NCI-H2107 treated with DMSO at 0.1 percent for 48 hours (cell line): ENCODE measurements around the gene PREX1.

Experiments used
- DNase-seq: peaks from one replicate; lab custom pipeline; 2025; ENCODE audit not compliant: unreplicated experiment; lab: John Stamatoyannopoulos, UW

PREX1 gene

DNA sequence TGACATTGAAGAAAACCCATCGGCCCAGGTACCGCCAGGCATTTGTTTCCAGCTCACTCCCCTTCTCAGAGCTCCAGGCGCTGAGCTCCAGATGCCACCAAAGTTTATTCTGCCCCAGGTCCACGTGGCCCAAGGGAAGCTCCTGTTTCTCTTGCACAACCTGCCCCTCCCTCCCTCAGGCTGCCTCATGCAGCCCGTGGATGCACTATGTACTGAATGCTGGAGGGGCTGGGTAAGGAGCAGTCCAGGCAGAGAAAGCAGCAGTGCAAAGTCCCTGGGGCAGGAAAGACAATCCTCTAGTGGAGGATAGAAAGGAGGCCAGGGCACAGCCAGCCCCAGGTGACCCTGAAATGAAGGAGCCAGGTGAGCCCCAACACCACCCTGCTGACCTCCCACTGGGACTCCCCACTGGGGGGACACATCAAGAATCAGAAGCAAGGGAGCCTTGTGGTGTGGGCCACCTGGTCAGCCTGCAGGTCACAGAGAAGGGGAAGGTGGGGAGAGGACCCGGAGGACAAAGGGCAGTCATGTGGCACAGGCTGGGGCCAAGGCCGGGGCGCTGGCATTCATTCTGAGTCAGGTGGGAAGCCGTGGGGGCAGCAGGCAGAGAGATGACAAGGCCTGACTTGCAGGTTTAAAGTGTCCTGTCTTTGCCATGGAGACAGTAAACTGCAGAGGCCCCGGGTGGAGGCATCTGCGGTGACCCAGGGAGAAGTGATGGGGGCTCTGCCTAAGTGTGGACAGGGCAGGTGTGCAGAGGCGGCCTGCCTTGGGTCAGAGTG is 230.1 kb downstream of the PREX1 start:
- DNase-seq, result no peak

DNA sequence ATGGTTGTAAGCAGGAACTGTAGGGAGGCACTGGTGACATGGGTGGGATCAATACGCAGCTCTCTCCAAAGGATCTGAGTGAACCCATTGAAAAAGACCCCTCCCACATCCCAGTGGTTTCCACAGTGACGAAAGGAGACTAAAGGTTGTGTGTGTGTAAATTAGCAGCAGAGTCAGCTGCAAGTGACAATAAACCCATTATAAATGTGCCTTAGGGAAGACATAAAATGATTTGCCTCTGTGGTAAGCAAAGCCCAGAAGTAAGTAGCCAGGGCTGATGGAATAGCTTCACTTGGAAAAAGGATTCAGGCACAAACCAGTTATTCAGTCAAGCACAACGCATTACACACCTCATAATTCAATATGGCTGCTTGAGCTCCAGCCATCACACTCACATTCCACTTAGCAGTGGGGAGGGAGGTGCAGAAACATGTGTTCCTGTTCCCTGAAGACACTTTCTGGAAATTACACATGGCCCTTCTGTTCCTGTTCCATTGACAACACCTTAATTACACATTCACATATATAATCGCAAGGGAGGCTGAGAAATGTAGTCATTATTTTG is 231.4 kb downstream of the PREX1 start:
- DNase-seq, result no peak

DNA sequence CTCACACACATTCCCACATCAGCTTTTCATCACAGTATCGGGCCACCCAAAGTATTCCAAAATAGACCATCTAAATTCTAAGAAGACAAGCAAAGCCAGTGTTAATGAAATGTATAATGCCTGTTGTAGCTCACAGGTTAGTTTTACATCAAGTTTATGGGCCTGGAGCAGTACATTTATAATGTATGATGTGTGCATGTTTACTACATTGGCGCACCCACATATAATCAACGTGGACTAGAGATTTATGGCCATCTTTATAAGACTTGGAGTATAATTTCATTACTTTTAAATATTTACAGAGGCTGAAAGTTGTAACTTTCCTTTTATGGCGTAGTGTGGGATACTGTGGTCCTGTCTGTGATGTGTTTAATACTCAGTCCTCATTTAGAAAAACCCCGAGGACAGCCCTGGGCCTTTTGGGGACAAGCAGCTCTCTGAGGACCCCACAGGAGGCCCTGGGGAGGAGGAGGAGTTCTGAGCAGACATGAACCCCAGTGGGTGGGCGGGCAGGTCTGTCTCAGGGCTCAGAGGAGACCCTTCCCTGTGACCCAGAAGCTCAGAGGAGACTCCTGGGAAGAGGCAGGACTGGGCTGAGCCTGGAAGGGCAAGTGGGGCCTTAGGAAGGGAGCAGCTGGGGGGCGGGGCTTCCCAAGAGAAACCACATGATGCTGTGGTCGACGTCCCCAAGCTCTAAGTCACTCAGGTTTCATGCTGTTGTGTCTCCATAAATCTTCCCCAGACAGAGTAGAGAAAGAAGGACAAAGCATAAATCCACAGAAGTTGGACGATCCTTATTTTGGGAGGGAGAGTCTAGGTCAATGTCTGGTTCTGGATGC is 232.1 kb downstream of the PREX1 start:
- DNase-seq, result no peak

- DNase-seq, result no peak
These were observed 233.3 kb downstream of the PREX1 start for GRCh38 chr20:48594533-48594932.

DNA sequence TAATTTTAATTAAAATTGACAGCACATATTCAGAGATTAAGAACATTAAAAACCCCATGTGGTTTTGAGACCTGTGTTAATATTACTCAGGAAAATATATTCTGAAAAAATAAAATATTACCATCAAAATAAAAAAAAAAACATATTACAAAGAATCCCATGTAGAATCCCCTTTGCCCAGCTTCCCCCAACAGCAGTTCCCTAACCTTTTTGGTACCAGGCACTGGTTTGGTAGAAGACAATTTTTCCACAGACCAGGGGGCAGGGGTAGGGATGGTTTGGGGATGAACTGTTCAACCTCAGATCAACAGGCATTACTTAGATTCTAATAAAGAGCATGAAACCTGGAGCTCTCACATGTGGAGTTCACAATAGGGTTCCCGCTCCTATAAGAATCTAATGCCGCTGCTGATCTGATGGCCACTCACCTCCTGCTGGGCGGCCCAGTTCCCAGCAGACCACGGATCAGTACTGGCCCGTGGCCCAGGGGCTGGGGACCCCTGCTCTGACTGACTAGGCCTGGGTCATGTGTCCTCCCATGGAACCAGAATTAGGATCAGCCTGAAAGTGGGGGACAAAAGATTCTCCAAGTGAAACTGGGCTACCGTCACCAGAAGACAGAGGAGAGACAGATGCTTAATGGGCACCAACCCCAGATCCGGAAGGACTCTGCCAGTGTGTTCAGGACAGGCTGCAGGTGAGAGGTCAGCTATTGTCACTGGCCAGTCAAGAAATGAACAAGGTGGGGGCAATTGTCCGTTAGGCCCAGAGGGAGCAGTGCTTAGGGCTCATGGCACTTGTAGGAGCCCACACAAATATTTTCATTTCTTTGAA is 235.5 kb downstream of the PREX1 start:
- DNase-seq, result no peak

- DNase-seq, result no peak
These were observed 241.1 kb downstream of the PREX1 start for GRCh38 chr20:48586730-48587129.

DNA sequence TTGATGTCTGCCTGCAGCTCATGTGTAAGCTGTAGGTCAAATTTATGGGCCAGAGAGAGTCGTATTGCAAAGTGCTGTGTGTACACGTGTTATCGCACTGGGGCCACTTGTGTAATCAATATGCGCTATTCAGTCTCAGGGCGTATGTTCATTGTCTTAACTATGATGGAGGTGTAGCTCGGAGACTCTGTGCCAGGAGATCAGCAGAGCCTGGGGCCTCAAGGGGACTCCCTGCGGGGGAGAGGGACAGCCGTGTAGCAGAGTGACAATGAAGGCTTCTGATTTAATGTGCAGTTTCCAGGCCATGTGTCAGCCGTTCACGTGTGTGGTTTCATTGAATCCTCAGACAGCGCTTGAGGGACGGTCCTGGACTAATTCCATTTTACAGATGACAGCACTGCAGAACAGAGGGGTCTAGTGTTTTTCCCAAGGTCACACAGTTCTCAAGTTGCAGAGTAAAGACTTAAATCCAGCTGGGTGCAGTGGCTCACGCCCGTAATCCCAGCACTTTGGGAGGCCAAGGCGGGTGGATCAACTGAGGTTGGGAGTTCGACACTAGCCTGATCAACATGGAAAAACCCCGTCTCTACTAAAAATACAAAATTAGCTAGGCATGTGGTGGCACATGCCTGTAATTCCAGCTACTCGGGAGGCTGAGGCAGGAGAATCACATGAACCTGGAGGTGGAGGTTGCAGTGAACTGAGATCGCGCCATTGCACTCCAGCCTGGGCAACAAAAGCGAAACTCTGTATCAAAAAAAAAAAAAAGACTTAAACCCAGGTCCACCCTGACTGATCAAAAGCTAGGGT is 242.5 kb downstream of the PREX1 start:
- DNase-seq, result peak; percentile 61

- no peak for DNase-seq
These were observed 243.3 kb downstream of the PREX1 start for GRCh38 chr20:48584391-48585060.

DNA sequence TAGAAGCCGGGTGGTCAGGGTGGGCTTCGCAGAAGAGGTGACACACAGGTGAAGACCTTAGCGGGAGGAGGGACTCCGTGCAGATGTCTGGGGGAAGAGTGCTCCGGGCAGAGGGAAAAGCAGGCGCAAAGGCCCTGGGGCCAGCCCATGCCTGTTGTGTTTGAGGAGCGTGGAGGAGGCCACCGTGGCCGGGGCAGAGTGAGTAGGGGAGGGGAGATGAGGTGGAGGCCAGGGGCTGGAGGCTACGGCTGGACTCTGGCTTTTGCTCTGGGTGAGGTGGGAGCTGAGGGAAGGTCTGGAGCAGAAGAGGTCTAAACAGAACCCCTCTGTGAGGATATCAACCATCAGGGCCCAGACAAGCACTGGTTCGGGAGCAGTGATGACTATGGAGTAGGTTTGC is 244.0 kb downstream of the PREX1 start:
- DNase-seq, result no peak

GRCh38 chr20:48583171-48583570 is 244.6 kb downstream of the PREX1 start:
- no peak for DNase-seq

GRCh38 chr20:48582673-48582985 is 245.2 kb downstream of the PREX1 start:
- DNase-seq, result no peak

DNA sequence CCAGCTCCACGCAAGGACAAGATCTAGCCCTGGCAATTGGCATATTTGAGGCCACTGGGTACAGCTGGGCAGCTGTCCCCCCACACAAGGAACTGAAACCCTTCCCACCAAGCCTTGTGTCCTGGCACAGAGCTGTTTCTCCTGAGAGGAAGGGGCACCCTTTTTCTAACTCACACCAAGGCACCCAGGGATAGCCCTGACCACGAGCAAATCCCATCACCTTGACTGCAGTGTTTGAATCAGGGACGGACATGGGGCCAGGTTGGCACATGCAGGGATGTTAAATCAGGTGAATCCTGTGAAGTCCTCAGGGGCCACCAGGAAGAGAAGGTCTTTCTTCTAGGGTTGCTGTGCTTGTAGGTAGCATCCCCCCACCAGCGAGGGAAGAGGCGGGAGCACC is 246.6 kb downstream of the PREX1 start:
- DNase-seq, result no peak

DNA sequence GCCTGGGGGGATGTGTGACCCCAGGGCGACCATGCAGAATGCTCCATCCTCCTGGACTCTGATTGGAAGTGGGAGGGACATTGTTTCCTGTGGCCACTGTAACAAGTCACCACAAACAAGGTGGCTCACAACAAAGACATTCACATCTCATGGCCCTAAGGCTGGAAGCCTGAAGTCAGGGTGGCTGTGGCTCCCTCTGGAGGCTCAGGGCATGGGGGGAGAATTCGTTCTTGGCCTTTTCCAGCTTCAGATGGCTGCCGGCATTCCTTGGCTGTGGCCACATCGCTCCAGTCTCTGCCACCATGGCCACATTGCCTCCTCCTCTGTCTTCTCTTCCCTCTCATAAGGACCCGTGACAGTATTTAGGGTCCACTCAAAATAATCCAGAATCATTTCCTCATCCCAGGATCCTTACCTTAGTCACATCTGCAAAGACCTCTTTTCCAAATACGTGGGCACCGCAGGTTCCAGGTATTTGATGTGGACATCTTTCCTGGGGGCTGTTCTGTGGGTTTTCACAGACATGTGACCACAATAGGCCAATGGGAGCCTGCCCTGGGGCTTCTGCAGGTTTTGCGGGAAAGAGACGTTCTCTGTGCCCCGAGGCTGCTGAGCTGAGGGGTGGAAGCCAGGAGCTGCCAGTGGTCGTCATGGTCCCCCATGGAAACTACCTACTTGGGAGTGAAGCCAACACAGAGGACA is 249.3 kb downstream of the PREX1 start:
- DNase-seq, result no peak

- DNase-seq, result no peak
These were observed 250.2 kb downstream of the PREX1 start for GRCh38 chr20:48577557-48577956.

DNA sequence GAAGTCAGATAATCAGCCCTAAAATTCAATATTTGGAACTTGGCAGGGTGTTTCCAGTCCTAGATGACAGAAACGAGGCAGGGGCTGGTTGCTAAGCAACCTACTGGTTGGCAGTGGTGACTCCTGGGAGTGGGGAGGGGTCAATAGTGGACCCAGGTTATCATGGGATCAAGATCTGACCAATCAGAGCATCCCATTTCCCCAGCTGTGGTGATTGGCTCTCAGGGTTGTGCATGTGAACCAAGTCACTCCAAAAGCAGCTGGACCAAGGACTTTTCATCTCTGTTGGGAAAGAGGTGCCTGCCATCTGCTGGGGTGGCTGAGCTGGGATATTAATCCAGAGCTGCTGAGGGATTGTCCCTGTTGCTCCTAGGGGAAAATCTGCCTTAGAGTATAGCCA is 253.4 kb downstream of the PREX1 start:
- DNase-seq, result no peak
